ENCODE measurements around the gene TMPRSS7.

- TF ChIP-seq POLR2AphosphoS5 (IDR thresholded peaks at IDR 0.05): no peak
- no peak for TF ChIP-seq CTCF (IDR thresholded peaks at IDR 0.05)
- no peak for TF ChIP-seq EP300 (IDR thresholded peaks at IDR 0.05)
- TF ChIP-seq POLR2A (IDR thresholded peaks at IDR 0.05): no peak
Observed at GRCh38 chr3:112011376-112011940, 23.1 kb upstream of the TMPRSS7 start.
